ENCODE data around the gene LTA.

The LTA gene

GRCh38 chr6:31569861-31570536 is 2.1 kb upstream of the LTA start:
- DNase-seq (ENCODE audit: low spot score): no peak

GRCh38 chr6:31573239-31574105 is 1.4 kb downstream of the LTA start:
- DNase-seq (ENCODE audit: low spot score): no peak

GRCh38 chr6:31574106-31575061 is 2.3 kb downstream of the LTA start:
- no peak for DNase-seq (ENCODE audit: low spot score)

- DNase-seq (ENCODE audit: low spot score): no peak
Observed at GRCh38 chr6:31575335-31575901, 3.3 kb downstream of the LTA start, which contains the start of gene TNF. TSS of gene TNF (plus strand) at chr6:31575565. CDS start at chr6:31575742, 177 bp downstream.

DNA sequence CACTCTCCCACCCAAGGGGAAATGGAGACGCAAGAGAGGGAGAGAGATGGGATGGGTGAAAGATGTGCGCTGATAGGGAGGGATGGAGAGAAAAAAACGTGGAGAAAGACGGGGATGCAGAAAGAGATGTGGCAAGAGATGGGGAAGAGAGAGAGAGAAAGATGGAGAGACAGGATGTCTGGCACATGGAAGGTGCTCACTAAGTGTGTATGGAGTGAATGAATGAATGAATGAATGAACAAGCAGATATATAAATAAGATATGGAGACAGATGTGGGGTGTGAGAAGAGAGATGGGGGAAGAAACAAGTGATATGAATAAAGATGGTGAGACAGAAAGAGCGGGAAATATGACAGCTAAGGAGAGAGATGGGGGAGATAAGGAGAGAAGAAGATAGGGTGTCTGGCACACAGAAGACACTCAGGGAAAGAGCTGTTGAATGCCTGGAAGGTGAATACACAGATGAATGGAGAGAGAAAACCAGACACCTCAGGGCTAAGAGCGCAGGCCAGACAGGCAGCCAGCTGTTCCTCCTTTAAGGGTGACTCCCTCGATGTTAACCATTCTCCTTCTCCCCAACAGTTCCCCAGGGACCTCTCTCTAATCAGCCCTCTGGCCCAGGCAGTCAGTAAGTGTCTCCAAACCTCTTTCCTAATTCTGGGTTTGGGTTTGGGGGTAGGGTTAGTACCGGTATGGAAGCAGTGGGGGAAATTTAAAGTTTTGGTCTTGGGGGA is 4.0 kb downstream of the LTA start:
- no peak for DNase-seq (ENCODE audit: low spot score)

GRCh38 chr6:31576897-31577578 is 4.9 kb downstream of the LTA start:
- no peak for DNase-seq (ENCODE audit: low spot score)

DNA sequence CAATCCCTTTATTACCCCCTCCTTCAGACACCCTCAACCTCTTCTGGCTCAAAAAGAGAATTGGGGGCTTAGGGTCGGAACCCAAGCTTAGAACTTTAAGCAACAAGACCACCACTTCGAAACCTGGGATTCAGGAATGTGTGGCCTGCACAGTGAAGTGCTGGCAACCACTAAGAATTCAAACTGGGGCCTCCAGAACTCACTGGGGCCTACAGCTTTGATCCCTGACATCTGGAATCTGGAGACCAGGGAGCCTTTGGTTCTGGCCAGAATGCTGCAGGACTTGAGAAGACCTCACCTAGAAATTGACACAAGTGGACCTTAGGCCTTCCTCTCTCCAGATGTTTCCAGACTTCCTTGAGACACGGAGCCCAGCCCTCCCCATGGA is 5.5 kb downstream of the LTA start:
- DNase-seq (ENCODE audit: low spot score): no peak

- no peak for DNase-seq (ENCODE audit: low spot score)
Observed at GRCh38 chr6:31578184-31579118, 6.4 kb downstream of the LTA start.

DNA sequence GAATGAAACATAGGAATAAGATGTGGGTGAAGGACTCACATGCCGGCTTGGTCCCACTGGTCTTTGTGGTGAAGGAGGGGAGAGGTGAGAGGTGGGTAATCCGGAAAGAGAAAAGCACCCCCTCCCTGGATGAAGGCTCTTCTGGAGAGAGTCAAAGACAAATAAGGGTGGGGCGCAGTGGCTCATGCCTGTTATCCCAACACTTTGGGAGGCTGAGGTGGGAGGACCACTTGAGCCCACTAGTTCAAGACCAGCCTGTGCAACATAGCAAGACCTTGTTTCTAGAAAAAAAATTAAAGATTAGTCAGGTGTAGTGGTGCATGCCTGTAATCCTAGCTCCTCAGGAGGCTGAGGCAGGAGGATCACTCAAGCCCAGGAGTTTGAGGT is 7.0 kb downstream of the LTA start:
- no peak for DNase-seq (ENCODE audit: low spot score)

GRCh38 chr6:31579546-31580437 is 7.7 kb downstream of the LTA start:
- DNase-seq (ENCODE audit: low spot score): no peak

DNA sequence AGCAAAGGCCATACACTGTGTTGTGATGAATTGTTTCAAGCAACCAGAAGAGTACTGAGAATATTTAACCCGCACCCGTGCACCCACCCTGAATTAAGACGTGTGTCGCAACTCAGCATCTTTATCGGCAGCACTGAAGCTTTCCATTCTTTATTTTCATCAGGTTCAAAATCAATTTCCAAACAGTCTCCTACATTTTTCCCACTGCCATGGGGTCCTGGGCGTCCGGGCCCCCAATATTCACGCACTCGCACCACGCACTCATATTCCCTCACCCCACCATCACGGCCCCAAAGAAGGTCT is 8.3 kb downstream of the LTA start:
- no peak for DNase-seq (ENCODE audit: low spot score)

DNA sequence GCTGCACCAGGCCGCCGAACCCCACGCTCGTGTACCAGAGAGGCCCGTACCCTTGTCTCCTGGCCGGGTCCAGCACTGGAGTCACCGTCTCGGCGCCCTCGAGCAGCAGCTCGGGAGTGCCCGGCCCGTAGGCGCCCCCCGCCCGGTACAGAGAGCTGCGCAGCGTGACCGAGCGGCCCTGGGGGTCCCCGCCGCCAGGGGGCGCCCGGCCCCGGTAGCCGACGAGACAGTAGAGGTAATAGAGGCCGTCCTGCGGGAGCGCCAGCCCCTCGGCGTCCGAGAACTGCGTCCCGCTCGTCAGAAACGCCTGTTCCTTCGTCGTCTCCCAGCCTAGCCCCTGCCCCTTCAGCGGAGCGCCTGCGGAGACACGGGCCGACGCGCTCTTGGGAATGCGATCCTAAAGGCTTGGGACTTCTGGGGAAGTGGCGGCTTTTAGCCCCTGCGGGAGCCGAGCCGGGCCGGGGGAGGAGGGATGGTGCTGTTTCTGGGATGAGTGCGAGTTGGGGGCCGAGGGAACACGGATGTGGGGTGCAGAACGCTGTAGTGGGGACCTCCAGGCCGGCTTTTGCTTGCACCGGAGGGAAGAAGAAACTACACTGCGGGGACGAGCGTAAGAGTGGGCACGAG is 8.8 kb downstream of the LTA start:
- peak; percentile 94 for DNase-seq (ENCODE audit: low spot score)

DNA sequence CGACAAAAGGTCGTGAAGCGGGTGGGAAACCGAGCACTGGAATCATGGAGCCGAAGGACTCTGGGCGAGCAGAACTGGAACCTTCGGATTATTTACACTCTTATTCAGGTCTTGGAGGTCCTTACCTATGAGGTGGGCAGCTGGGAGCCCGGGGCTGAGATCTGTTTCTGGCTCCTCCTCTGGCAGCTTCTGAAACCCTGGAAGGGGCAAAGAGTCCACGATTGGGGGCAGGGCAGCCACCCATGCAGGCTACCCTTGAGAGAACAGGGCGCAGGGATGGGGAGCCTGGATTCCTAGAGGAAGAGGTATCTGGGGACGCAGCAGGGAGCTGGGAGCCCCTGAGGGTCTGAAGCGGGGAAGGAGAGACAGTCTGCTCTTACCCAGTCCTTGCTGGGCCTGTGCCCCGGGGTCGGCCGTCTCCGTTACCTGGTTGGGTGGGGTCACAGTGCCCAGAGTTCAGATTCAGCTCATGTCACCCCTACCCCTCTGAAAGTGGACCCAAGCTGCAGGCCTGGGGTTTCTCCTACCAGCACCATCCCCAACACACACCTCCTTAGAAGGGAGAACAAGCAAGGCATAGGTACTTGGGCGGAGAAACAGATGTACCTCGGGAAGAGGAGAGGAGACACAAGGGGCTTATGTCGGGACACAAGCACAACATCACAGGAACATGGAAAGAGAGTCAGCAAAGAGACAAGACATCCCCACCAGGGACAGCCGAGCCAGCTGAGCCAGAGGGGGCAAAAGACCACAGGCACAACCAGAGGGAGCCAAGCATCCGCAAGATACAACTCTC is 9.5 kb downstream of the LTA start:
- DNase-seq (ENCODE audit: low spot score): no peak

DNA sequence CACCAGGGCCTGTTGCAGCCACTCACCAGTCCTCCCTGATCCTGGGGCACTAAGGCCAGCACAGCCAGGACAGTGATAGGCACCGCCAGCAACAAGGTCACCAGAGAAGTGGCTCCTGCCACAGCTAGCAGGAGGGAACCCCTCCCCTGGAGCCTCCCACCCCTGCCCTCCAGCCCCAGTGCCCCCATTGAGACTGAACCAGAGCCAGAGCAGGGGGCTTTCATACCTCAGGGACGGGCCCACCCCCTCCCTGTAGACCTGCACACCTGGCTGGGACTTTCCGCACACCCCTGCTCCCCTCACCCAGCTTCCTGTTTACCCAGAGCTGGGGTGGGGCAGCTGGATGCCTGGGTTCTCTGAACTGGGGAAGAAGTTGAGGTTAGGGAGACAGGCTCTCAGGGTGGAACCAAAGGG is 10.1 kb downstream of the LTA start, which contains the start of gene LTB:
Gene LTB, minus strand, starts transcription at position 195 of the 414 bp plus-strand sequence. Its CDS starts 7 bp downstream, at position 188.
- DNase-seq (ENCODE audit: low spot score): no peak

DNA sequence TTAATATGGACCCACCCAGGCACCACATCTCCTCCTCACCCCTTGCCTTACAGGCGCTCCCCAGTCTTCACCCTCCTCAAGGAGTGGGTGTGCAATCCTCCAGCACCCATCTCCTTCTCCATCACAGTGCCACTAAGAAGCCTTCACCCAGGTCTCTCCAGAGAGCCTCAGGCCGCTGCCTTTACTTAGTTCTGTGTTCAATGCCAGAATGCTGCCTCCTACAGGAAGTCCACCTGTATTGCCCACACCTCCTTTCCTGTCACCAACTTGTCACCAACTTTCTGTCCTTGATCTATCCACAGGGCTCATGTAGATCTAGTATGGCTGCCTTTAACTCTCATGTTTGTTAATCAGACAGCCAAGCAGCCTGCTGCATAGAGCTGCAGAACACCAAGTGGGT is 13.4 kb downstream of the LTA start:
- no peak for DNase-seq (ENCODE audit: low spot score)

DNA sequence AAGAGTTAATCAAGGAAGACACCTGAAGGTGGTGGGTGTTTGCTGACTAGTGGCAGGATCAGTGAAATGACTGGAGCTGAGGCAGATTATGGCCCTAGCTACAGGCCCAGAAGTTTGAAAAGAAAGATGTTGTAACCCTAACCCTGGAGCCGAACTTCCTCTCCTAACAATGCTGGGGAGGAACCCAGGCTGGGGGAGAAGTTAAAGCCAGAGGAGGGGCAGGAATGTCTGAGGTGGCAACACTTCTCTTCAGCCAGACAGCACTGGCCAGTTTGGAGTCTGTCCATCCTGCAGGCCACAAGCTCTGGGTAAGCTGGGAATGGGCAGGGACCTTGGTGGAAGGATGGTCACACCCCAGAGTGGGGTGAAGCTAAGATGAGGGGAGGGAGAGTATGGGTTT is 13.9 kb downstream of the LTA start, which contains the start of gene LST1:
Gene LST1, plus strand, starts transcription at position 270 of the 400 bp plus-strand sequence. CDS start 1,023 bp downstream, outside the sequence.
- no peak for DNase-seq (ENCODE audit: low spot score)

All from AG08396 (cell line).